GM18519 (cell line): ENCODE measurements around the gene SLC4A9.
"Not testable (repeated sequence)": the region's sequence is repeated elsewhere in the genome, so short reads cannot be mapped to it uniquely, and the experiment has no call there.

ENCODE experiments used
- ATAC-seq: cut with Tn5 transposase; IDR thresholded peaks from one replicate; pipeline ENCODE4 v1.9.1; 2021; ENCODE audit warnings: mild to moderate bottlenecking, moderate library complexity; ENCODE audit not compliant: unreplicated experiment, low FRiP score

SLC4A9 gene

GRCh38 chr5:140393738-140394137, 33.7 kb downstream of the SLC4A9 start:
- ATAC-seq = no peak

- no peak for ATAC-seq
Measured at GRCh38 chr5:140398379-140398811, 38.4 kb downstream of the SLC4A9 start.

GRCh38 chr5:140399979-140400729, 40.2 kb downstream of the SLC4A9 start:
- ATAC-seq = peak; percentile 0

- peak; percentile 46 for ATAC-seq
Measured at GRCh38 chr5:140400730-140401361, 40.9 kb downstream of the SLC4A9 start.

GRCh38 chr5:140401362-140402257, 41.6 kb downstream of the SLC4A9 start, which contains the start of gene ANKHD1:
Gene ANKHD1, plus strand, starts transcription at chr5:140401833. Its CDS starts 135 bp downstream, at chr5:140401968.
- ATAC-seq = peak; percentile 89

- ATAC-seq = no peak
Measured at GRCh38 chr5:140402258-140403074, 42.5 kb downstream of the SLC4A9 start.

- no peak for ATAC-seq
Measured at GRCh38 chr5:140403613-140404012, 43.6 kb downstream of the SLC4A9 start.

GRCh38 chr5:140408750-140409241, 48.8 kb downstream of the SLC4A9 start:
- ATAC-seq = no peak

GRCh38 chr5:140413230-140413629, 53.2 kb downstream of the SLC4A9 start:
- no peak for ATAC-seq

GRCh38 chr5:140417235-140417634, 57.2 kb downstream of the SLC4A9 start:
- no peak for ATAC-seq

GRCh38 chr5:140418862-140419520, 59.0 kb downstream of the SLC4A9 start:
- no peak for ATAC-seq

- no peak for ATAC-seq
Measured at GRCh38 chr5:140420226-140420570, 60.2 kb downstream of the SLC4A9 start.

GRCh38 chr5:140420665-140421361, 60.8 kb downstream of the SLC4A9 start:
- no peak for ATAC-seq

GRCh38 chr5:140421375-140421774, 61.4 kb downstream of the SLC4A9 start:
- not testable (repeated sequence) for ATAC-seq

- ATAC-seq = no peak
Measured at GRCh38 chr5:140423609-140424008, 63.6 kb downstream of the SLC4A9 start.

- no peak for ATAC-seq
Measured at GRCh38 chr5:140424135-140424534, 64.1 kb downstream of the SLC4A9 start.
